HCT116 (cell line): ENCODE measurements around the gene TLX1. TPM values are rescaled to one million over a fixed set of nuclear protein-coding genes. Genes with fewer than 3 reads are reported as not detected.

Experiments used
- ATAC-seq: fragments of 200-7000 bp; cut with Tn5 transposase; 2 replicates; pipeline ENCODE4 v1.9.1; 2020; ENCODE audit warnings: mild to moderate bottlenecking, moderate library complexity
- BruUV-seq: library from RNA; stranded (reverse); fragments of 400-500 nt; replicated peaks from 2 replicates; lab custom pipeline; 2021; lab: Mats Ljungman, UMichigan
- CTCF ChIA-PET: fragments of 300-600 bp; sonication (Branson Sonifier 250); formaldehyde crosslinking; loops from one replicate; lab custom pipeline; 2021; ENCODE audit warnings: antibody characterized with exemption; lab: Charles Lee
- POLR2A ChIA-PET: fragments of 300-600, 350-600 bp; sonication (Branson Sonifier 250); formaldehyde crosslinking; loops from one replicate; lab custom pipeline; 2021; ENCODE audit warnings: antibody characterized with exemption; lab: Charles Lee
- RAD21 ChIA-PET, 2 experiments: fragments of 300-600 bp; sonication (Branson Sonifier 250); formaldehyde crosslinking; loops; one replicate each; lab custom pipeline; 2023; ENCODE audit warnings: low total read pairs in 2 of 2; ENCODE audit not compliant: uncharacterized antibody in 2 of 2, unreplicated experiment in 2 of 2, low non-redundant PET in 1 of 2; lab: Charles Lee
- DNase-seq: peaks from one replicate; pipeline ENCODE4 v3.0.0-alpha.2; 2010; ENCODE audit warnings: low read depth, low spot score
- H2AFZ ChIP-seq: fragments of 200-600 bp; shearing (Covaris generic), sonication (generic); 2 replicates; pipeline ENCODE4 v1.6.1; 2017; ENCODE audit warnings: low read depth, mixed run types, mixed read lengths, antibody characterized with exemption, low read length; ENCODE audit not compliant: poor library complexity, severe bottlenecking
- H3K27ac ChIP-seq: 2 replicates; pipeline ENCODE4 v1.5.1; 2012; ENCODE audit warnings: low read depth, low read length
- H3K27me3 ChIP-seq: fragments of 200-600 bp; sonication (generic); 2 replicates; pipeline ENCODE4 v1.6.1; 2016; ENCODE audit warnings: mixed run types, low read length, mixed read lengths; ENCODE audit not compliant: insufficient read depth
- H3K36me3 ChIP-seq, 2 experiments: fragments of 200-500 bp in 1 of 2; fragments of 200-600 bp in 1 of 2; sonication (Bioruptor generic) in 1 of 2; sonication (generic) in 1 of 2; 2 replicates each; pipeline versions ENCODE4 v1.5.1 to v1.6.1; 2014 to 2016; ENCODE audit warnings: low read length in 2 of 2, inconsistent platforms in 1 of 2, mixed read lengths in 1 of 2, mixed run types in 1 of 2; ENCODE audit not compliant: insufficient read depth in 2 of 2, control insufficient read depth in 1 of 2
- H3K4me1 ChIP-seq, 2 experiments: fragments of 200-600 bp in 1 of 2; sonication (generic) in 1 of 2; 2 replicates each; pipeline versions ENCODE4 v1.5.1 to v1.6.1; 2012 to 2017; ENCODE audit warnings: low read length in 2 of 2, inconsistent platforms in 1 of 2, mild to moderate bottlenecking in 1 of 2, mixed read lengths in 1 of 2, mixed run types in 1 of 2, moderate library complexity in 1 of 2; ENCODE audit not compliant: insufficient read depth in 2 of 2, control insufficient read depth in 1 of 2
- H3K4me2 ChIP-seq: fragments of 200-600 bp; sonication (generic); 2 replicates; pipeline ENCODE4 v1.6.1; 2017; ENCODE audit warnings: mixed run types, low read length, mixed read lengths
- H3K4me3 ChIP-seq, 2 experiments: fragments of 200-600 bp in 1 of 2; sonication (generic) in 1 of 2; replicated peaks in 1 of 2; 2 replicates each; pipeline ENCODE4 v1.5.1; 2011 to 2016; ENCODE audit warnings: low read length in 2 of 2, control low read depth in 1 of 2, low read depth in 1 of 2, mild to moderate bottlenecking in 1 of 2, mixed read lengths in 1 of 2, mixed run types in 1 of 2
- H3K79me2 ChIP-seq: fragments of 200-600 bp; sonication (generic); 2 replicates; pipeline ENCODE4 v1.6.1; 2017; ENCODE audit warnings: mild to moderate bottlenecking, mixed run types, low read length, moderate library complexity, mixed read lengths; ENCODE audit not compliant: insufficient read depth
- H3K9ac ChIP-seq: fragments of 200-600 bp; sonication (generic); 2 replicates; pipeline ENCODE4 v1.6.1; 2016; ENCODE audit warnings: low read length, mixed read lengths
- H3K9me2 ChIP-seq: fragments of 200-600 bp; sonication (generic), shearing (Covaris generic); 2 replicates; pipeline ENCODE4 v1.6.1; 2017; ENCODE audit warnings: mixed run types, mild to moderate bottlenecking, moderate library complexity; ENCODE audit not compliant: insufficient read depth
- H3K9me3 ChIP-seq, 2 experiments: fragments of 200-500 bp in 1 of 2; fragments of 200-600 bp in 1 of 2; sonication (Bioruptor generic) in 1 of 2; sonication (generic) in 1 of 2; 2 replicates each; pipeline ENCODE4 v1.6.1; 2014 to 2017; ENCODE audit warnings: low read length in 2 of 2, mixed read lengths in 2 of 2, inconsistent platforms in 1 of 2, low read depth in 1 of 2, mild to moderate bottlenecking in 1 of 2, mixed run types in 1 of 2, moderate library complexity in 1 of 2; ENCODE audit not compliant: control insufficient read depth in 1 of 2, insufficient read depth in 1 of 2
- H4K20me1 ChIP-seq: fragments of 200-600 bp; sonication (generic), shearing (Covaris generic); 2 replicates; pipeline ENCODE4 v1.6.1; 2017; ENCODE audit warnings: mixed run types, mild to moderate bottlenecking, moderate library complexity; ENCODE audit not compliant: insufficient read depth
- CBX3 ChIP-seq: IDR thresholded peaks from 2 replicates; pipeline ENCODE4 v1.6.1; 2012; ENCODE audit warnings: low read depth
- CEBPB ChIP-seq: IDR thresholded peaks from 2 replicates; pipeline ENCODE4 v1.6.1; 2012; ENCODE audit warnings: low read depth
- EZH2phosphoT487 ChIP-seq: fragments of 200-600 bp; IDR thresholded peaks from 2 replicates; pipeline ENCODE4 v1.6.1; 2018; ENCODE audit warnings: antibody characterized with exemption, borderline replicate concordance
- FOSL1 ChIP-seq: IDR thresholded peaks from 2 replicates; pipeline ENCODE4 v1.6.1; 2012; ENCODE audit warnings: low read depth
- POLR2A ChIP-seq: IDR thresholded peaks from 2 replicates; pipeline ENCODE4 v1.7.0; 2011; ENCODE audit warnings: borderline replicate concordance; ENCODE audit not compliant: insufficient read depth, insufficient read length; ENCODE audit errors: extremely low read depth
- POLR2AphosphoS5 ChIP-seq: IDR thresholded peaks from 2 replicates; pipeline ENCODE4 v1.6.1; 2011; ENCODE audit warnings: mild to moderate bottlenecking, low read depth, low read length, moderate library complexity
- RAD21 ChIP-seq: IDR thresholded peaks from 2 replicates; pipeline ENCODE4 v1.6.1; 2012; ENCODE audit warnings: low read depth, mild to moderate bottlenecking
- SIN3A ChIP-seq: IDR thresholded peaks from 2 replicates; pipeline ENCODE4 v1.6.1; 2012; ENCODE audit warnings: low read depth
- TCF7L2 ChIP-seq: IDR thresholded peaks from 2 replicates; pipeline ENCODE4 v1.7.0; 2011; ENCODE audit warnings: borderline replicate concordance, inconsistent platforms; ENCODE audit not compliant: insufficient read depth, insufficient read length; ENCODE audit errors: extremely low read depth
- ZBTB33 ChIP-seq: IDR thresholded peaks from 2 replicates; pipeline ENCODE4 v1.6.1; 2011; ENCODE audit warnings: mild to moderate bottlenecking, low read length, moderate library complexity; ENCODE audit not compliant: insufficient replicate concordance; ENCODE audit errors: extremely low read depth
- ZFX ChIP-seq: fragments of 450-650 bp; IDR thresholded peaks from 2 replicates; pipeline ENCODE4 v1.6.1; 2017
- intact Hi-C: fragments of 100-400 bp; cut with micrococcal nuclease; formaldehyde crosslinking; loops from 2 replicates; pipeline ENCODE4 v1.10.0; 2022
- total RNA-seq: library from RNA; stranded (reverse); gene quantifications from one replicate; pipeline ENCODE4 v1.2.1, GENCODE V29; 2021; ENCODE audit not compliant: unreplicated experiment

The TLX1 gene
- total RNA-seq, 1 experiment from 2014 or later: not detected

GRCh38 chr10:101146392-101147251 is 15.5 kb downstream of the TLX1 start:
- no peaks in the 10 kb centered on the region for H3K79me2 ChIP-seq
- no peaks in the 10 kb centered on the region for H3K36me3 ChIP-seq
- peaks cover 3 to 20% of the 10 kb centered on the region in 2 experiments; a peak in 3 of 4 replicates for H3K4me1 ChIP-seq
- no peak overlapping the region for H3K9ac ChIP-seq
- no peak overlapping the region for H3K4me3 ChIP-seq
- ChIA-PET POLR2A (interaction anchor here (1.0 kb wide), 1 partner anchor 51 kb away, joined by 3 read pairs; no protein-coding TSS in a partner anchor), CTCF (interaction anchor here (1.1 to 1.7 kb wide), 3 partner anchors 15 to 96 kb away, joined by 3 to 6 read pairs (median 4); no protein-coding TSS in a partner anchor), RAD21 (interaction anchor here in 1 of 2 experiments (1.2 kb wide), 1 partner anchor 51 kb away, joined by 3 read pairs; no protein-coding TSS in a partner anchor)
- H3K27ac ChIP-seq: no peak overlapping the region
- no peaks in the 10 kb centered on the region for H3K27me3 ChIP-seq
- ATAC-seq (no peak), DNase-seq (no peak)
- no peak overlapping the region for H2AFZ ChIP-seq
- TF ChIP-seq SIN3A: no peak
- TF ChIP-seq CEBPB: no peak
- no peak; the same call in 1 of the 2 replicates for TF ChIP-seq ZFX
- TF ChIP-seq POLR2AphosphoS5: no peak
- no peak for TF ChIP-seq CBX3
- no peak for TF ChIP-seq TCF7L2
- no peak for TF ChIP-seq RAD21
- no peak for TF ChIP-seq FOSL1
- TF ChIP-seq ZBTB33: no peak
- no peak for TF ChIP-seq POLR2A
- no peak for TF ChIP-seq EZH2phosphoT487
- BruUV-seq: no TSS peak
- intact Hi-C loops: no loop called here
- H4K20me1 ChIP-seq: no peaks in the 10 kb centered on the region
- no peaks in the 10 kb centered on the region for H3K9me2 ChIP-seq
- no peak overlapping the region for H3K4me2 ChIP-seq
- no peaks in the 10 kb centered on the region for H3K9me3 ChIP-seq
